ENCODE results near the gene COBLL1.

Gene COBLL1

GRCh38 chr2:164816900-164817299 lies 24.7 kb downstream of the COBLL1 start:
- no peak for DNase-seq (ENCODE audit: low read depth)

GRCh38 chr2:164816046-164816445 lies 25.6 kb downstream of the COBLL1 start:
- DNase-seq (ENCODE audit: low read depth) = no peak

- no peak for DNase-seq (ENCODE audit: low read depth)
These were observed 26.4 kb downstream of the COBLL1 start for GRCh38 chr2:164815071-164815793.

GRCh38 chr2:164813535-164813934 lies 28.1 kb downstream of the COBLL1 start:
- DNase-seq (ENCODE audit: low read depth) = no peak

GRCh38 chr2:164812378-164812777 lies 29.2 kb downstream of the COBLL1 start:
- DNase-seq (ENCODE audit: low read depth) = no peak

- no peak for DNase-seq (ENCODE audit: low read depth)
These were observed 29.8 kb downstream of the COBLL1 start for GRCh38 chr2:164811819-164812218.

GRCh38 chr2:164810843-164811242 lies 30.8 kb downstream of the COBLL1 start:
- no peak for DNase-seq (ENCODE audit: low read depth)

GRCh38 chr2:164808776-164809175 lies 32.8 kb downstream of the COBLL1 start:
- DNase-seq (ENCODE audit: low read depth) = no peak

GRCh38 chr2:164803776-164804466 lies 37.7 kb downstream of the COBLL1 start:
- no peak for DNase-seq (ENCODE audit: low read depth)

GRCh38 chr2:164802095-164802707 lies 39.4 kb downstream of the COBLL1 start:
- no peak for DNase-seq (ENCODE audit: low read depth)

- DNase-seq (ENCODE audit: low read depth) = no peak
These were observed 41.1 kb downstream of the COBLL1 start for GRCh38 chr2:164800572-164800971.

- no peak for DNase-seq (ENCODE audit: low read depth)
These were observed 44.0 kb downstream of the COBLL1 start for GRCh38 chr2:164797627-164798026.

GRCh38 chr2:164796999-164797398 lies 44.6 kb downstream of the COBLL1 start:
- no peak for DNase-seq (ENCODE audit: low read depth)

GRCh38 chr2:164794432-164795231 lies 47.0 kb downstream of the COBLL1 start:
- DNase-seq (ENCODE audit: low read depth) = no peak

- DNase-seq (ENCODE audit: low read depth) = no peak
These were observed 47.6 kb downstream of the COBLL1 start for GRCh38 chr2:164794016-164794415.

- DNase-seq (ENCODE audit: low read depth) = no peak
These were observed 48.1 kb downstream of the COBLL1 start for GRCh38 chr2:164793529-164793928.

GRCh38 chr2:164792316-164793170 lies 49.1 kb downstream of the COBLL1 start:
- no peak for DNase-seq (ENCODE audit: low read depth)

- no peak for DNase-seq (ENCODE audit: low read depth)
These were observed 51.7 kb downstream of the COBLL1 start for GRCh38 chr2:164789968-164790367.

- DNase-seq (ENCODE audit: low read depth) = no peak
These were observed 54.8 kb downstream of the COBLL1 start for GRCh38 chr2:164786787-164787186.

GRCh38 chr2:164785457-164785856 lies 56.2 kb downstream of the COBLL1 start:
- peak; percentile 35 for DNase-seq (ENCODE audit: low read depth)

- DNase-seq (ENCODE audit: low read depth) = peak; percentile 67
These were observed 57.2 kb downstream of the COBLL1 start for GRCh38 chr2:164784376-164784775.

Data from non-pigmented ciliary epithelial cell (primary cell).